SU-DHL-6 (cell line): ENCODE results near the gene IVD.
"Not testable (repeated sequence)": the region's sequence is repeated elsewhere in the genome, so short reads cannot be mapped to it uniquely, and the experiment has no call there.

Source experiments
- H2AFZ ChIP-seq: fragments of 200-600 bp; sonication (generic); 2 replicates; pipeline ENCODE4 v1.6.1; 2014; ENCODE audit warnings: low read depth, mild to moderate bottlenecking, moderate library complexity, mixed read lengths, antibody characterized with exemption, low read length; ENCODE audit not compliant: severe bottlenecking
- H3F3A ChIP-seq: fragments of 200-600 bp; shearing (Covaris generic); 2 replicates; pipeline ENCODE4 v1.6.0; 2016; ENCODE audit warnings: antibody characterized with exemption, mild to moderate bottlenecking; ENCODE audit not compliant: insufficient read depth
- H3K27ac ChIP-seq: fragments of 200-600 bp; sonication (generic); 2 replicates; pipeline ENCODE4 v1.5.1; 2016; ENCODE audit warnings: low read depth, mild to moderate bottlenecking, low read length, moderate library complexity, mixed read lengths
- H3K27me3 ChIP-seq: fragments of 200-600 bp; sonication (generic), shearing (Covaris generic); 2 replicates; pipeline ENCODE4 v1.6.0; 2014; ENCODE audit warnings: mild to moderate bottlenecking, low read length
- H3K36me3 ChIP-seq: fragments of 200-600 bp; sonication (generic); 2 replicates; pipeline ENCODE4 v1.6.1; 2014; ENCODE audit warnings: mild to moderate bottlenecking, low read length, mixed read lengths
- H3K4me2 ChIP-seq: fragments of 300-600, 200-600 bp; shearing (Covaris generic), sonication (generic); 2 replicates; pipeline ENCODE4 v1.6.0; 2014; ENCODE audit warnings: low read length, low read depth, mild to moderate bottlenecking; ENCODE audit not compliant: poor library complexity, severe bottlenecking
- H3K4me3 ChIP-seq: fragments of 200-600 bp; sonication (generic); 2 replicates; pipeline ENCODE4 v1.5.1; 2014; ENCODE audit warnings: antibody characterized with exemption, low read length, mild to moderate bottlenecking, mixed read lengths; ENCODE audit not compliant: insufficient read depth, poor library complexity, severe bottlenecking
- H3K79me2 ChIP-seq: fragments of 200-600 bp; sonication (generic); 2 replicates; pipeline ENCODE4 v1.6.1; 2014; ENCODE audit warnings: mild to moderate bottlenecking, low read length, moderate library complexity; ENCODE audit not compliant: insufficient read depth
- H3K9ac ChIP-seq: fragments of 200-600 bp; sonication (generic); 2 replicates; pipeline ENCODE4 v1.7.0; 2014; ENCODE audit warnings: mild to moderate bottlenecking, low read length
- H3K9me2 ChIP-seq: fragments of 200-600 bp; sonication (generic); replicated peaks from 2 replicates; pipeline ENCODE4 v1.6.1; 2014; ENCODE audit warnings: low read length; ENCODE audit not compliant: insufficient read depth
- H3K9me3 ChIP-seq: fragments of 200-600 bp; sonication (generic); 2 replicates; pipeline ENCODE4 v1.6.1; 2014; ENCODE audit warnings: low read length, mixed read lengths; ENCODE audit not compliant: insufficient read depth
- H4K20me1 ChIP-seq: fragments of 200-600 bp; sonication (generic); 2 replicates; pipeline ENCODE4 v1.6.1; 2014; ENCODE audit warnings: low read depth, mild to moderate bottlenecking, antibody characterized with exemption, low read length, moderate library complexity, mixed read lengths
- EZH2phosphoT487 ChIP-seq: fragments of 200-600 bp; sonication (generic), shearing (Covaris generic); conservative IDR thresholded peaks from 2 replicates; pipeline ENCODE4 v1.6.1; 2018; ENCODE audit warnings: mild to moderate bottlenecking, antibody characterized with exemption, low read length, moderate library complexity, mixed read lengths
- TF ChIP-seq, protein P1 (sequence below): fragments of 200-600 bp; sonication (generic); IDR thresholded peaks from one replicate; pipeline ENCODE4 v1.5.1; 2017; ENCODE audit warnings: antibody characterized with exemption, mild to moderate bottlenecking, low read length, moderate library complexity; ENCODE audit not compliant: insufficient read depth, poor library complexity, severe bottlenecking

Gene IVD

DNA sequence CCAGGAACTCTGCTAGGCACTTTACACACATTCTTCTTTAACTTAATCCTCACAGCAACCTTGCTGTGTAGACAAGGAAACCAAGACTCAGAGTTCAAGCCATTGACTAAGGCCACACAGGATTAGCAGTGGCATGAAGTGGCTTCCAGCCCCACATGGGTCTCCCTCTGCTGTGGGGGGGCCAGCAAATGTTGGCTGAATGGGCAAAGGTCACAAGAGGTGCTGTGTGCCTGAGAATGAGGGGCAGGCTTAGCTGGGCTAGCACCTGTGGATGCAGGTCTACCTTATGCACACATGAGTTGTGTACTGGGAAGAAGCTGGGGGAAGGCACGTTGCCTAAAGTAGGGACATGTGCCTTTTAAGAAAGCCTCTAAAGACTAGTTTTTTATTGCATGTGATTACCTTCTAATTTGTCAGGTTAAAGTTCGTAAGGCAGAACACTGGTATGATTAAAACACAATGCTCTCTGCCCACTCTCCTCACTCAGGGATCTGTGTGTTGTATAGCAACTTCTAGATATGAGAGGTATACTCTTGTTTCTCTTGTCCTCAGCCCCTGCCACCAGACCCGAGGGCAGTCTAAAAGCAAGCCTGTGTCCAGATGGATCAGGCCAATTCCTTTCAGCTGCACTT, 46.0 kb downstream of the IVD start:
- no peaks in the 10 kb centered on the region for H3K9me2 ChIP-seq
- no peak for TF ChIP-seq EZH2phosphoT487
- TF ChIP-seq, protein P1, sequence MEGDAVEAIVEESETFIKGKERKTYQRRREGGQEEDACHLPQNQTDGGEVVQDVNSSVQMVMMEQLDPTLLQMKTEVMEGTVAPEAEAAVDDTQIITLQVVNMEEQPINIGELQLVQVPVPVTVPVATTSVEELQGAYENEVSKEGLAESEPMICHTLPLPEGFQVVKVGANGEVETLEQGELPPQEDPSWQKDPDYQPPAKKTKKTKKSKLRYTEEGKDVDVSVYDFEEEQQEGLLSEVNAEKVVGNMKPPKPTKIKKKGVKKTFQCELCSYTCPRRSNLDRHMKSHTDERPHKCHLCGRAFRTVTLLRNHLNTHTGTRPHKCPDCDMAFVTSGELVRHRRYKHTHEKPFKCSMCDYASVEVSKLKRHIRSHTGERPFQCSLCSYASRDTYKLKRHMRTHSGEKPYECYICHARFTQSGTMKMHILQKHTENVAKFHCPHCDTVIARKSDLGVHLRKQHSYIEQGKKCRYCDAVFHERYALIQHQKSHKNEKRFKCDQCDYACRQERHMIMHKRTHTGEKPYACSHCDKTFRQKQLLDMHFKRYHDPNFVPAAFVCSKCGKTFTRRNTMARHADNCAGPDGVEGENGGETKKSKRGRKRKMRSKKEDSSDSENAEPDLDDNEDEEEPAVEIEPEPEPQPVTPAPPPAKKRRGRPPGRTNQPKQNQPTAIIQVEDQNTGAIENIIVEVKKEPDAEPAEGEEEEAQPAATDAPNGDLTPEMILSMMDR = no peak
- no peaks in the 10 kb centered on the region for H3K27me3 ChIP-seq
- peaks cover 3% of the 10 kb centered on the region; the same call in 1 of the 2 replicates for H4K20me1 ChIP-seq
- no peaks in the 10 kb centered on the region for H3K36me3 ChIP-seq
- peaks cover 81% of the 10 kb centered on the region for H3K79me2 ChIP-seq
- no peak overlapping the region; the same call in 1 of the 2 replicates for H3K9ac ChIP-seq
- no peaks in the 10 kb centered on the region for H3K9me3 ChIP-seq
- no peak overlapping the region for H2AFZ ChIP-seq
- no peak overlapping the region for H3K4me3 ChIP-seq
- no peaks in the 10 kb centered on the region for H3F3A ChIP-seq
- no peak overlapping the region for H3K4me2 ChIP-seq
- no peak overlapping the region for H3K27ac ChIP-seq

DNA sequence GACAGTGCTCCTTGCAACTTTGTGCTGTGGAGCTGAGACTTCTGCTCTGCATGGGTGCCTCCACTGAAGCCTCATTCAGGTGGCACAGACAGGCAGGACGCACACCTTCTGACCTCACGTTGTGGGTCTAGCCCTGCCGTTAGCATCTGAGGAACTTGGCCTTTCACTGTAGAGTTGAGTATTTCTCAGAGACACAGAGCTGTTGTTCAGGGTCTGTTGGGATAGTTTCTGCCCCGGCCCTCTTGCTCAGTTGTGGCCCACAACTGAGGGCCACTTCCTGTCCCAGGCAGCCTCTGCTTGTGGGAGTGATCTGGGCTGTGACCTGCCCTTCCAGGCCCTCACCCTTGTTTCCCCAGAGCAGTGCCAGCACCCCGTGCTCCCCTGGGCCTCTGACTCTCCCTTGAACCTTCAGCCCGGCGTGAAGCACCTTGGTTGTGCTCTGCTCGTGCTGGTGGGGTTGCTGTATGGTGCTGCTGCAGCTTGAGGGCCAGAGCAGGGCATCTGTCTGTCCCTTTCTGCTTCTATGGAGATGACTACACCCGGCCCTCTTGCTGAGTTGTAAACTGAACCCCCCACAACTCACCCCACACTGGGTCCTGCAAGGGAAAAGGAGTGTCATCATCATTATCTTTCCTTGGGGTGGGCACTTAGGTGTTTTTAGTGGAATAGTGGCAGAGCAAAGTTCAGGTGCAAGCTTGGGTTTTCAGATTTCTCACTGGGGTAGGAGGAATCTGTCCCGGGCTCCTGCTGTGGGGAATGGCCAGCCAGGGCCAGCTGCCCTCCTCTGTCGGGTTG, 46.9 kb downstream of the IVD start:
- Histone ChIP-seq H3K79me2 (peaks cover 83% of the 10 kb centered on the region), H4K20me1 (peaks cover 3% of the 10 kb centered on the region; the same call in 1 of the 2 replicates), H3K4me2 (no peak overlapping the region), H3F3A (no peaks in the 10 kb centered on the region), H2AFZ (no peak overlapping the region), H3K36me3 (no peaks in the 10 kb centered on the region), H3K27ac (no peak overlapping the region), H3K27me3 (no peaks in the 10 kb centered on the region), H3K9ac (no peak overlapping the region; the same call in 1 of the 2 replicates), H3K9me2 (no peaks in the 10 kb centered on the region), H3K9me3 (no peaks in the 10 kb centered on the region), H3K4me3 (no peak overlapping the region)
- TF ChIP-seq, protein P1 = no peak
- TF ChIP-seq EZH2phosphoT487 = no peak

DNA sequence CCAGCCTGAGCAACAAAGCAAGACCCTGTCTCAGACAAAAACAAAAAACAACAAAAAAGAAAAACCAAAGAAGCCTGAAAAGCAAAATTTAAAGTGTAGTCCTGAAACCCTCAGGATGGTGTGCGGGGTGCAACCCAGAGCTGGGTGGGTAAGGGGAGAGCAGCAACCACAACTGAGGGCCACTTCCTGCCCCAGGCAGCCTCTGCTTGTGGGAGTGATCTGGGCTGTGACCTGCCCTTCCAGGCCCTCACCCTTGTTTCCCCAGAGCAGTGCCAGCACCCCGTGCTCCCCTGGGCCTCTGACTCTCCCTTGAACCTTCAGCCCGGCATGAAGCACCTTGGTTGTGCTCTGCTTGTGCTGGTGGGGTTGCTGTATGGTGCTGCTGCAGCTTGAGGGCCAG, 48.3 kb downstream of the IVD start:
- H3K4me3 ChIP-seq = not testable (repeated sequence)
- peaks cover 85% of the 10 kb centered on the region for H3K79me2 ChIP-seq

DNA sequence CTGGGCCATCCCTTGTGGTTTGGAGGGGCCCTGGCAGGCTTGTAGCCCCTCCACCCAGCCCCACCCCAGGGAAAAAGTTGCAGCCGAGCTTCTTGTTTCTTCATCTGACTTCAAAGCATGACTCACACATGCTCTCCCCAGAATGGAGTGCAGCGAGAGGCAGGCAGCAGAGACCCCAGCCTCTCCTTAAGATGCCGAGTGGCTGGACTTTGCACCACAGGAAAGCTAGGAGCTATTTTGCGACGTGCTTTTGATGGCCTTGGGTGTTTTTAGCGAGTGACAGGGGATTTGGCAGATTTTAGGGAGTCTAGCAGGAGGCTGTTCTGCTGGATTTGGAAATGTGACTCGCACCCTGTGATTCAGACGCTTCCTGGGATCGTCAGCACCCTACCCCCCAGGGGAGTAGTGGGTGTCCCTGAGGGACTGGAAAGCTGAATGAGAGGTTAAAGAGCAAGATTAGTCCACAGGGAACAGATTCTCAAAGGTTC, 49.4 kb downstream of the IVD start:
- H3K9me3 ChIP-seq = no peaks in the 10 kb centered on the region
- no peak overlapping the region for H3K4me3 ChIP-seq
- no peak overlapping the region for H3K27ac ChIP-seq

More for the DNA sequence above, 48.3 kb downstream of the IVD start:
- H3K9ac ChIP-seq, H3K4me2 ChIP-seq, H3K36me3 ChIP-seq, H3K27ac ChIP-seq, H3K9me3 ChIP-seq, H4K20me1 ChIP-seq, H3K9me2 ChIP-seq, H2AFZ ChIP-seq, H3F3A ChIP-seq, H3K27me3 ChIP-seq: not testable (repeated sequence)

More for the DNA sequence above, 49.4 kb downstream of the IVD start:
- Histone ChIP-seq H3F3A (no peaks in the 10 kb centered on the region), H3K36me3 (no peaks in the 10 kb centered on the region), H3K9ac (no peak overlapping the region), H2AFZ (no peak overlapping the region), H3K4me2 (no peak overlapping the region), H3K79me2 (peaks cover 75% of the 10 kb centered on the region), H4K20me1 (peaks cover 3% of the 10 kb centered on the region; the same call in 1 of the 2 replicates), H3K27me3 (no peaks in the 10 kb centered on the region), H3K9me2 (no peaks in the 10 kb centered on the region)
- no peak for TF ChIP-seq EZH2phosphoT487
- TF ChIP-seq, protein P1 = no peak
